GM12878 (cell line): Measurements from ENCODE around the gene RSBN1L. TPM values are rescaled to one million over a fixed set of nuclear protein-coding genes. Genes with fewer than 3 reads are reported as not detected.

Source experiments
- ATAC-seq: fragments of 200-7000 bp; cut with Tn5 transposase; 3 replicates; pipeline ENCODE4 v1.9.1; 2020; ENCODE audit warnings: mild to moderate bottlenecking, moderate library complexity
- BruUV-seq: library from RNA; stranded (reverse); fragments of 400-500 nt; replicated peaks from 2 replicates; lab custom pipeline; 2021; lab: Mats Ljungman, UMichigan
- CTCF ChIA-PET: fragments of 300-600 bp; sonication (Branson Sonifier 250); formaldehyde crosslinking; extraction: SDS; loops from one replicate; lab custom pipeline; 2021; ENCODE audit warnings: inconsistent platforms; lab: Yijun Ruan, JAX
- POLR2A ChIA-PET: fragments of 350-600 bp; formaldehyde crosslinking; extraction: SDS; loops from one replicate; lab custom pipeline; 2021; ENCODE audit warnings: inconsistent platforms; lab: Charles Lee
- RAD21 ChIA-PET: fragments of 300-600 bp; sonication (Branson Sonifier 250); formaldehyde crosslinking; loops from one replicate; lab custom pipeline; 2023; ENCODE audit warnings: antibody characterized with exemption; ENCODE audit not compliant: unreplicated experiment; lab: Charles Lee
- SMC1A ChIA-PET: fragments of 300-600 bp; sonication (Branson Sonifier 250); formaldehyde crosslinking; loops from one replicate; lab custom pipeline; 2023; ENCODE audit not compliant: unreplicated experiment, uncharacterized antibody; lab: Charles Lee
- DNase-seq: peaks from one replicate; pipeline ENCODE4 v3.0.0-alpha.2; 2011; ENCODE audit warnings: low read depth, low spot score
- FAIRE-seq: peaks from 3 replicates; lab custom pipeline; 2011; peaks lifted over from hg19 to GRCh38; lab: Jason Lieb, UNC
- H2AFZ ChIP-seq: 2 replicates; pipeline ENCODE4 v1.6.0; 2011; ENCODE audit warnings: low read depth, low read length, control low read depth; ENCODE audit not compliant: control insufficient read depth
- H3K27ac ChIP-seq: 2 replicates; pipeline ENCODE4 v1.5.1; 2011; ENCODE audit warnings: control low read depth; ENCODE audit not compliant: control insufficient read depth, insufficient read depth
- H3K27me3 ChIP-seq, 2 experiments: replicated peaks in 1 of 2; 2 replicates each; pipeline versions ENCODE4 v1.6.0 to v1.6.1; 2011; ENCODE audit warnings: low read length in 1 of 2; ENCODE audit not compliant: control insufficient read depth in 2 of 2, insufficient read depth in 2 of 2
- H3K36me3 ChIP-seq, 2 experiments: 2 replicates each; pipeline ENCODE4 v1.5.1; 2011; ENCODE audit warnings: low read length in 1 of 2; ENCODE audit not compliant: control insufficient read depth in 2 of 2, insufficient read depth in 2 of 2
- H3K4me1 ChIP-seq: 2 replicates; pipeline ENCODE4 v1.6.1; 2011; ENCODE audit warnings: mild to moderate bottlenecking, low read length, moderate library complexity, mixed read lengths; ENCODE audit not compliant: control insufficient read depth, insufficient read depth
- H3K4me2 ChIP-seq: 2 replicates; pipeline ENCODE4 v1.6.0; 2011; ENCODE audit warnings: control low read depth; ENCODE audit not compliant: control insufficient read depth, insufficient read depth
- H3K4me3 ChIP-seq: fragments of 200-600 bp; sonication (generic); 2 replicates; pipeline ENCODE4 v1.5.1; 2016
- H3K79me2 ChIP-seq: 2 replicates; pipeline ENCODE4 v1.6.0; 2011; ENCODE audit warnings: low read length; ENCODE audit not compliant: control insufficient read depth, insufficient read depth
- H3K9ac ChIP-seq: 2 replicates; pipeline ENCODE4 v1.8.0; 2011; ENCODE audit warnings: low read length, control low read depth, mixed read lengths; ENCODE audit not compliant: control insufficient read depth, insufficient read depth
- H3K9me3 ChIP-seq: replicated peaks from 3 replicates; pipeline ENCODE4 v1.5.1; 2011; ENCODE audit warnings: mild to moderate bottlenecking, low read length; ENCODE audit not compliant: control insufficient read depth, insufficient read depth
- H4K20me1 ChIP-seq: 2 replicates; pipeline ENCODE4 v1.6.0; 2011; ENCODE audit not compliant: control insufficient read depth, insufficient read depth
- BRCA1 ChIP-seq: IDR thresholded peaks from 2 replicates; pipeline ENCODE4 v1.6.1; 2011; ENCODE audit warnings: low read depth, low read length, improper control_type of control experiment
- CBFB ChIP-seq: IDR thresholded peaks from 2 replicates; pipeline ENCODE4 v1.6.1; 2016; ENCODE audit warnings: antibody characterized with exemption, low read depth
- CBX5 ChIP-seq: sonication (generic); IDR thresholded peaks from 2 replicates; pipeline ENCODE4 v1.6.1; 2016; ENCODE audit warnings: low read depth, moderate library complexity, mild to moderate bottlenecking, inconsistent platforms
- ESRRA ChIP-seq: IDR thresholded peaks from 2 replicates; pipeline ENCODE4 v1.6.1; 2012; ENCODE audit warnings: mild to moderate bottlenecking, low read length, improper control_type of control experiment
- MTA2 ChIP-seq: fragments of 450-650 bp; IDR thresholded peaks from 2 replicates; pipeline ENCODE4 v1.6.1; 2016; ENCODE audit warnings: low read depth, mild to moderate bottlenecking, moderate library complexity
- MXI1 ChIP-seq: fragments of 150-350 bp; IDR thresholded peaks from 2 replicates; pipeline ENCODE4 v1.6.1; 2011; ENCODE audit warnings: low read depth, mild to moderate bottlenecking, inconsistent platforms, low read length, improper control_type of control experiment
- MYC ChIP-seq: IDR thresholded peaks from 2 replicates; pipeline ENCODE4 v1.6.1; 2011; ENCODE audit warnings: mild to moderate bottlenecking, low read length, moderate library complexity, inconsistent platforms; ENCODE audit not compliant: insufficient read depth, insufficient replicate concordance, insufficient read length, severe bottlenecking
- NFXL1 ChIP-seq: fragments of 450-650 bp; IDR thresholded peaks from 2 replicates; pipeline ENCODE4 v1.6.1; 2017; ENCODE audit warnings: antibody characterized with exemption, mild to moderate bottlenecking, borderline replicate concordance
- NR2C2 ChIP-seq: IDR thresholded peaks from 2 replicates; pipeline ENCODE4 v1.6.1; 2011; ENCODE audit warnings: borderline replicate concordance, low read depth; ENCODE audit not compliant: control insufficient read depth, insufficient read length
- POLR2AphosphoS5 ChIP-seq: IDR thresholded peaks from 2 replicates; pipeline ENCODE4 v1.6.1; 2011; ENCODE audit warnings: mild to moderate bottlenecking, low read length, inconsistent platforms
- REST ChIP-seq: IDR thresholded peaks from 2 replicates; pipeline ENCODE4 v1.6.1; 2012; ENCODE audit warnings: mild to moderate bottlenecking, low read depth, low read length
- RFX5 ChIP-seq: IDR thresholded peaks from 2 replicates; pipeline ENCODE4 v1.6.1; 2011; ENCODE audit warnings: low read depth, low read length, improper control_type of control experiment
- SKIL ChIP-seq: fragments of 450-650 bp; IDR thresholded peaks from 2 replicates; pipeline ENCODE4 v1.6.1; 2017; ENCODE audit warnings: mild to moderate bottlenecking, low read depth, inconsistent platforms; ENCODE audit not compliant: poor library complexity, severe bottlenecking
- SMAD5 ChIP-seq: IDR thresholded peaks from 2 replicates; pipeline ENCODE4 v1.6.1; 2016; ENCODE audit warnings: antibody characterized with exemption, low read depth
- STAT1 ChIP-seq: fragments of 450-650 bp; conservative IDR thresholded peaks from 2 replicates; pipeline ENCODE4 v1.6.1; 2014; ENCODE audit warnings: antibody characterized with exemption, mild to moderate bottlenecking
- TBL1XR1 ChIP-seq: IDR thresholded peaks from 2 replicates; pipeline ENCODE4 v1.6.1; 2012; ENCODE audit warnings: low read depth, low read length, improper control_type of control experiment
- TCF7 ChIP-seq: IDR thresholded peaks from 2 replicates; pipeline ENCODE4 v1.6.1; 2014; ENCODE audit warnings: antibody characterized with exemption, borderline replicate concordance
- ZNF207 ChIP-seq: fragments of 450-650 bp; IDR thresholded peaks from 2 replicates; pipeline ENCODE4 v1.6.1; 2014; ENCODE audit warnings: antibody characterized with exemption, mild to moderate bottlenecking, borderline replicate concordance
- ZNF217 ChIP-seq: fragments of 450-650 bp; IDR thresholded peaks from 2 replicates; pipeline ENCODE4 v1.6.1; 2017; ENCODE audit warnings: antibody characterized with exemption, mild to moderate bottlenecking
- WGBS: methylation state at CpG from one replicate; pipeline ENCODE4 v1.1.6; 2016; ENCODE audit warnings: low lambda C conversion rate; ENCODE audit not compliant: insufficient replicate concordance, insufficient coverage; ENCODE audit errors: missing lambda C conversion rate; 5-methylcytosine and 5-hydroxymethylcytosine counted together
- in situ Hi-C: fragments of 300-500 bp; cut with MboI; formaldehyde crosslinking; loops from 9 replicates; pipeline ENCODE4 v1.14.3; 2018; ENCODE audit warnings: mixed read lengths
- intact Hi-C: fragments of 100-400 bp; cut with micrococcal nuclease; formaldehyde crosslinking; loops from one replicate; pipeline ENCODE4 v1.14.2; 2022; ENCODE audit not compliant: unreplicated experiment
- polyA plus RNA-seq, 11 experiments: library from polyadenylated mRNA; depleted of rRNA in 4 of 11; unstranded in 6 of 11; stranded (reverse) in 5 of 11; fragments of >200 nt; fragmentation: Nextera tagmentation in 4 of 11; fragmentation: Illumina TruSeq in 1 of 11; extraction: Ambion mirVana in 4 of 11; extraction: Trizol in 1 of 11; gene quantifications; 1 replicate in 1 of 11; 2 replicates in 10 of 11; pipeline versions ENCODE4 v1.2.1 to v1.2.3, GENCODE V29; 2011 to 2016; ENCODE audit warnings: inconsistent platforms in 2 of 11, missing spikeins in 2 of 11, low read depth in 1 of 11
- total RNA-seq, 4 experiments: library from RNA; depleted of rRNA in 3 of 4; stranded (reverse); fragments of >200 nt in 3 of 4; fragmentation: Illumina TruSeq in 1 of 4; extraction: Trizol in 1 of 4; gene quantifications; 2 replicates each; pipeline versions ENCODE4 v1.2.1 to v1.2.3, GENCODE V29; 2013 to 2021

Gene RSBN1L
- total and polyA plus RNA-seq, 10 of the 15 experiments (the other 5 are each of a cell fraction or from before 2014, with no cell fraction given): 4.5 to 23.7 (median 10.3) TPM

- in situ Hi-C loops: no loop called here
- no TSS peak for BruUV-seq
- CTCF ChIA-PET: interaction anchor here (1.2 kb wide), 1 partner anchor 136 kb away, joined by 3 read pairs; no protein-coding TSS in a partner anchor
These were observed 97.7 kb downstream of the RSBN1L start for GRCh38 chr7:77794000-77794399.

More at GRCh38 chr7:77794000-77794399, 97.7 kb downstream of the RSBN1L start:
- ChIA-PET POLR2A (interaction anchor here (0.5 kb wide), 1 partner anchor 222 kb away, joined by 3 read pairs; no protein-coding TSS in a partner anchor), SMC1A (no interaction called here), RAD21 (no interaction called here)
- Histone ChIP-seq H3K4me1 (no peaks in the 10 kb centered on the region; the same call in 1 of the 2 replicates), H3K36me3 (peaks cover 0 to 13% of the 10 kb centered on the region in 2 experiments; a peak in 2 of 4 replicates), H4K20me1 (no peaks in the 10 kb centered on the region), H3K4me3 (no peak overlapping the region), H3K27ac (no peak overlapping the region), H3K4me2 (no peak overlapping the region; the same call in 1 of the 2 replicates), H2AFZ (no peak overlapping the region), H3K9me3 (no peaks in the 10 kb centered on the region), H3K79me2 (peaks cover 41% of the 10 kb centered on the region), H3K27me3 (no peaks in the 10 kb centered on the region), H3K9ac (no peak overlapping the region)
- no peak for FAIRE-seq
- intact Hi-C loops: no loop called here
- no peak for DNase-seq
- ATAC-seq: no peak
- 100% methylated on average over 4 of the region's 4 CpGs for WGBS
- no peak for TF ChIP-seq STAT1
- TF ChIP-seq ZNF207: no peak
- no peak for TF ChIP-seq MYC
- TF ChIP-seq CBX5: no peak
- no peak for TF ChIP-seq SMAD5
- no peak for TF ChIP-seq MTA2
- TF ChIP-seq NR2C2: no peak
- no peak for TF ChIP-seq NFXL1
- TF ChIP-seq CBFB: no peak
- TF ChIP-seq SKIL: no peak
- TF ChIP-seq RFX5: no peak
- no peak for TF ChIP-seq BRCA1
- TF ChIP-seq POLR2AphosphoS5: no peak
- TF ChIP-seq ZNF217: no peak
- no peak for TF ChIP-seq MXI1
- no peak for TF ChIP-seq TCF7
- TF ChIP-seq TBL1XR1: no peak
- TF ChIP-seq ESRRA: no peak
- no peak for TF ChIP-seq REST
